GM12878 (cell line): ENCODE measurements around the gene TARBP1. TPM values are rescaled to one million over a fixed set of nuclear protein-coding genes. Genes with fewer than 3 reads are reported as not detected.

Experiments
- ATAC-seq: fragments of 200-7000 bp; cut with Tn5 transposase; 3 replicates; pipeline ENCODE4 v1.9.1; 2020; ENCODE audit warnings: mild to moderate bottlenecking, moderate library complexity
- BruUV-seq: library from RNA; stranded (reverse); fragments of 400-500 nt; replicated peaks from 2 replicates; lab custom pipeline; 2021; lab: Mats Ljungman, UMichigan
- CTCF ChIA-PET: fragments of 300-600 bp; sonication (Branson Sonifier 250); formaldehyde crosslinking; extraction: SDS; loops from one replicate; lab custom pipeline; 2021; ENCODE audit warnings: inconsistent platforms; lab: Yijun Ruan, JAX
- POLR2A ChIA-PET: fragments of 350-600 bp; formaldehyde crosslinking; extraction: SDS; loops from one replicate; lab custom pipeline; 2021; ENCODE audit warnings: inconsistent platforms; lab: Charles Lee
- RAD21 ChIA-PET: fragments of 300-600 bp; sonication (Branson Sonifier 250); formaldehyde crosslinking; loops from one replicate; lab custom pipeline; 2023; ENCODE audit warnings: antibody characterized with exemption; ENCODE audit not compliant: unreplicated experiment; lab: Charles Lee
- SMC1A ChIA-PET: fragments of 300-600 bp; sonication (Branson Sonifier 250); formaldehyde crosslinking; loops from one replicate; lab custom pipeline; 2023; ENCODE audit not compliant: unreplicated experiment, uncharacterized antibody; lab: Charles Lee
- DNase-seq: peaks from one replicate; pipeline ENCODE4 v3.0.0-alpha.2; 2011; ENCODE audit warnings: low read depth, low spot score
- FAIRE-seq: peaks from 3 replicates; lab custom pipeline; 2011; peaks lifted over from hg19 to GRCh38; lab: Jason Lieb, UNC
- H2AFZ ChIP-seq: 2 replicates; pipeline ENCODE4 v1.6.0; 2011; ENCODE audit warnings: low read depth, low read length, control low read depth; ENCODE audit not compliant: control insufficient read depth
- H3K27ac ChIP-seq: 2 replicates; pipeline ENCODE4 v1.5.1; 2011; ENCODE audit warnings: control low read depth; ENCODE audit not compliant: control insufficient read depth, insufficient read depth
- H3K27me3 ChIP-seq, 2 experiments: replicated peaks in 1 of 2; 2 replicates each; pipeline versions ENCODE4 v1.6.0 to v1.6.1; 2011; ENCODE audit warnings: low read length in 1 of 2; ENCODE audit not compliant: control insufficient read depth in 2 of 2, insufficient read depth in 2 of 2
- H3K36me3 ChIP-seq, 2 experiments: 2 replicates each; pipeline ENCODE4 v1.5.1; 2011; ENCODE audit warnings: low read length in 1 of 2; ENCODE audit not compliant: control insufficient read depth in 2 of 2, insufficient read depth in 2 of 2
- H3K4me1 ChIP-seq: 2 replicates; pipeline ENCODE4 v1.6.1; 2011; ENCODE audit warnings: mild to moderate bottlenecking, low read length, moderate library complexity, mixed read lengths; ENCODE audit not compliant: control insufficient read depth, insufficient read depth
- H3K4me2 ChIP-seq: 2 replicates; pipeline ENCODE4 v1.6.0; 2011; ENCODE audit warnings: control low read depth; ENCODE audit not compliant: control insufficient read depth, insufficient read depth
- H3K4me3 ChIP-seq: fragments of 200-600 bp; sonication (generic); 2 replicates; pipeline ENCODE4 v1.5.1; 2016
- H3K79me2 ChIP-seq: 2 replicates; pipeline ENCODE4 v1.6.0; 2011; ENCODE audit warnings: low read length; ENCODE audit not compliant: control insufficient read depth, insufficient read depth
- H3K9ac ChIP-seq: 2 replicates; pipeline ENCODE4 v1.8.0; 2011; ENCODE audit warnings: low read length, control low read depth, mixed read lengths; ENCODE audit not compliant: control insufficient read depth, insufficient read depth
- H3K9me3 ChIP-seq: replicated peaks from 3 replicates; pipeline ENCODE4 v1.5.1; 2011; ENCODE audit warnings: mild to moderate bottlenecking, low read length; ENCODE audit not compliant: control insufficient read depth, insufficient read depth
- H4K20me1 ChIP-seq: 2 replicates; pipeline ENCODE4 v1.6.0; 2011; ENCODE audit not compliant: control insufficient read depth, insufficient read depth
- CBFB ChIP-seq: IDR thresholded peaks from 2 replicates; pipeline ENCODE4 v1.6.1; 2016; ENCODE audit warnings: antibody characterized with exemption, low read depth
- IKZF1 ChIP-seq: fragments of 450-650 bp; conservative IDR thresholded peaks from 2 replicates; pipeline ENCODE4 v1.6.1; 2017; ENCODE audit warnings: antibody characterized with exemption, mild to moderate bottlenecking
- ZNF24 ChIP-seq: fragments of 450-650 bp; IDR thresholded peaks from 2 replicates; pipeline ENCODE4 v1.6.1; 2017; ENCODE audit warnings: antibody characterized with exemption, mild to moderate bottlenecking
- WGBS: methylation state at CpG from one replicate; pipeline ENCODE4 v1.1.6; 2016; ENCODE audit warnings: low lambda C conversion rate; ENCODE audit not compliant: insufficient replicate concordance, insufficient coverage; ENCODE audit errors: missing lambda C conversion rate; 5-methylcytosine and 5-hydroxymethylcytosine counted together
- in situ Hi-C: fragments of 300-500 bp; cut with MboI; formaldehyde crosslinking; loops from 9 replicates; pipeline ENCODE4 v1.14.3; 2018; ENCODE audit warnings: mixed read lengths
- intact Hi-C: fragments of 100-400 bp; cut with micrococcal nuclease; formaldehyde crosslinking; loops from one replicate; pipeline ENCODE4 v1.14.2; 2022; ENCODE audit not compliant: unreplicated experiment
- polyA plus RNA-seq, 11 experiments: library from polyadenylated mRNA; depleted of rRNA in 4 of 11; unstranded in 6 of 11; stranded (reverse) in 5 of 11; fragments of >200 nt; fragmentation: Nextera tagmentation in 4 of 11; fragmentation: Illumina TruSeq in 1 of 11; extraction: Ambion mirVana in 4 of 11; extraction: Trizol in 1 of 11; gene quantifications; 1 replicate in 1 of 11; 2 replicates in 10 of 11; pipeline versions ENCODE4 v1.2.1 to v1.2.3, GENCODE V29; 2011 to 2016; ENCODE audit warnings: inconsistent platforms in 2 of 11, missing spikeins in 2 of 11, low read depth in 1 of 11
- total RNA-seq, 4 experiments: library from RNA; depleted of rRNA in 3 of 4; stranded (reverse); fragments of >200 nt in 3 of 4; fragmentation: Illumina TruSeq in 1 of 4; extraction: Trizol in 1 of 4; gene quantifications; 2 replicates each; pipeline versions ENCODE4 v1.2.1 to v1.2.3, GENCODE V29; 2013 to 2021
- TF ChIP-seq, protein P1 (sequence below): fragments of 450-650 bp; IDR thresholded peaks from 2 replicates; pipeline ENCODE4 v1.6.1; 2017; ENCODE audit warnings: mild to moderate bottlenecking

TARBP1 gene
- total and polyA plus RNA-seq, 10 of the 15 experiments (the other 5 are each of a cell fraction or from before 2014, with no cell fraction given), result 10.8 to 94.4 (median 35.3) TPM

DNA sequence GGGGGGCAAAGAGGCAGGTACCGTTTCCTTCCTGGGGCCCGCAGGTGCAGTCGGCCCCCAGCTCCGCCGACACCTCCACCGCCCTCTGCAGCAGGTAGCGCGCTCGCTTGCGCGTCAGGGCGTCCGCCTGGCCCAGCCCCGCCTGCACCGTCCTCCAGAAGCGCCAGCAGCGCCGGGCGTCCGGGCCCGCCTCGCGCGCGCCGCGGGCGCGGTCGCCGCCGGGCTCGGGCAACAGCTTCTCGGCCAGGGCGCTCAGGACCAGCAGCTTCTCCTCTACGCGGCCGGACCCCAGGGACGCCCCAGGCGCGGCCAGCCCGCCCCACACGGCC, 863 bp downstream of the TARBP1 start (continued):
- TF ChIP-seq IKZF1, result no peak
- TF ChIP-seq, protein P1, sequence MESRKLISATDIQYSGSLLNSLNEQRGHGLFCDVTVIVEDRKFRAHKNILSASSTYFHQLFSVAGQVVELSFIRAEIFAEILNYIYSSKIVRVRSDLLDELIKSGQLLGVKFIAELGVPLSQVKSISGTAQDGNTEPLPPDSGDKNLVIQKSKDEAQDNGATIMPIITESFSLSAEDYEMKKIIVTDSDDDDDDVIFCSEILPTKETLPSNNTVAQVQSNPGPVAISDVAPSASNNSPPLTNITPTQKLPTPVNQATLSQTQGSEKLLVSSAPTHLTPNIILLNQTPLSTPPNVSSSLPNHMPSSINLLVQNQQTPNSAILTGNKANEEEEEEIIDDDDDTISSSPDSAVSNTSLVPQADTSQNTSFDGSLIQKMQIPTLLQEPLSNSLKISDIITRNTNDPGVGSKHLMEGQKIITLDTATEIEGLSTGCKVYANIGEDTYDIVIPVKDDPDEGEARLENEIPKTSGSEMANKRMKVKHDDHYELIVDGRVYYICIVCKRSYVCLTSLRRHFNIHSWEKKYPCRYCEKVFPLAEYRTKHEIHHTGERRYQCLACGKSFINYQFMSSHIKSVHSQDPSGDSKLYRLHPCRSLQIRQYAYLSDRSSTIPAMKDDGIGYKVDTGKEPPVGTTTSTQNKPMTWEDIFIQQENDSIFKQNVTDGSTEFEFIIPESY, result no peak

DNA sequence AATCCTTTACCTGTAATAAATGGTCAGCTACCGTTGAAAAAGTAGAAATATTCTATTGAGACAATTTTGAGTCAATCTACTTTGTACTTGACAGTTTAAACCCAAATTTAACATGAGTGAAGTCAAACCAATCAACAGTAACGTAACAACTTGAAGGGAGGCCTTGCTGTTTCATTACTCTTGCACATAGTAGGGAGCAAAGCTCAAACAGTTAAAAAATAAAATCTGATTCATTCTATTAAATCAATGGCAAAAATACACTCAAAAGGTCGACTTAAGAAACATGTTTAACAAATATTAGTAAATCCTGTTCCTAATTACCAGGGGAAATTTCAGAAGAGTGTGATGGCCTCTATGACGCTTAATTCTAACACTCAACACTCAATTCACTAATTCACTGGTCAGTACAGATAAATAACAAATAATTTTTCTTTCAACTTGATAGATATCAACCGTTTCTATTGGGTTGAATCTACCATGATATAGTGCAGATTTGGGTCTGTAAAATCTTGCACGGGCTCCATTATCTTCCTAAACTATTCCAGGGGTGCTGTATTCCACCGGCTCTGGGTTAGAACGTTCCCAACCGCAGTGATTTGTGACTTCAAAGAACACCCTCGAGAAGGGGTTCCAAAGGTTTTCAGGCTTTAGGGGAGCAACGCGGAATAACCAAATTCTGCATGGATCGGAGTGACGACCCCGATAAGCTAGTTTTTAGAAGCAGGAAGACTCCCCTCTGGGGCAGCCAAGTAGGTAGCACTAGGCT, 1.4 kb downstream of the TARBP1 start:
- no peaks in the 10 kb centered on the region for H4K20me1 ChIP-seq
- H3K4me2 ChIP-seq, result peak overlapping the region; percentile 91
- DNase-seq, result no peak
- in situ Hi-C loops (no loop called here), intact Hi-C loops (loop anchor here (2.0 to 10.0 kb wide), 3 partner anchors 105 to 365 kb away; partner anchors contain the start of gene COA6)
- ChIA-PET CTCF (interaction anchor here (0.6 to 1.9 kb wide), 7 partner anchors 8 to 939 kb away, joined by 3 to 7 read pairs (median 4); partner anchors contain the start of gene COA6), RAD21 (interaction anchor here (0.9 to 1.9 kb wide), 6 partner anchors 10 to 606 kb away, joined by 3 to 6 read pairs (median 4); no protein-coding TSS in a partner anchor), POLR2A (interaction anchor here (0.9 to 2.8 kb wide), 4 partner anchors 8 to 22 kb away, joined by 3 to 15 read pairs (median 4); no protein-coding TSS in a partner anchor), SMC1A (interaction anchor here (0.8 to 2.0 kb wide), 7 partner anchors 9 to 1093 kb away, joined by 3 to 11 read pairs (median 3); no protein-coding TSS in a partner anchor)
- peak overlapping the region; percentile 90 for H2AFZ ChIP-seq
- H3K27ac ChIP-seq, result peak overlapping the region; percentile 78
- H3K27me3 ChIP-seq, result no peaks in the 10 kb centered on the region
- peaks cover 50% of the 10 kb centered on the region for H3K79me2 ChIP-seq
- peaks cover 34% of the 10 kb centered on the region for H3K4me1 ChIP-seq
- FAIRE-seq, result no peak
- peak overlapping the region; percentile 96 for H3K4me3 ChIP-seq
- TF ChIP-seq CBFB (no peak), ZNF24 (peak; percentile 61; the same call in 1 of the 2 replicates)
- H3K9ac ChIP-seq, result peak overlapping the region; percentile 85
- WGBS, result 9% methylated on average over 15 of the region's 15 CpGs
- no peaks in the 10 kb centered on the region for H3K36me3 ChIP-seq
- no TSS peak for BruUV-seq
- no peak for ATAC-seq
- H3K9me3 ChIP-seq, result no peaks in the 10 kb centered on the region
